Suppressor macrophage treated with lipopolysaccharide for 4 hours (primary cell): Measurements from ENCODE around the gene SLC46A1.

Experiments
- DNase-seq: peaks from one replicate; pipeline ENCODE4 v3.0.0-alpha.2; 2020

The SLC46A1 gene

DNA sequence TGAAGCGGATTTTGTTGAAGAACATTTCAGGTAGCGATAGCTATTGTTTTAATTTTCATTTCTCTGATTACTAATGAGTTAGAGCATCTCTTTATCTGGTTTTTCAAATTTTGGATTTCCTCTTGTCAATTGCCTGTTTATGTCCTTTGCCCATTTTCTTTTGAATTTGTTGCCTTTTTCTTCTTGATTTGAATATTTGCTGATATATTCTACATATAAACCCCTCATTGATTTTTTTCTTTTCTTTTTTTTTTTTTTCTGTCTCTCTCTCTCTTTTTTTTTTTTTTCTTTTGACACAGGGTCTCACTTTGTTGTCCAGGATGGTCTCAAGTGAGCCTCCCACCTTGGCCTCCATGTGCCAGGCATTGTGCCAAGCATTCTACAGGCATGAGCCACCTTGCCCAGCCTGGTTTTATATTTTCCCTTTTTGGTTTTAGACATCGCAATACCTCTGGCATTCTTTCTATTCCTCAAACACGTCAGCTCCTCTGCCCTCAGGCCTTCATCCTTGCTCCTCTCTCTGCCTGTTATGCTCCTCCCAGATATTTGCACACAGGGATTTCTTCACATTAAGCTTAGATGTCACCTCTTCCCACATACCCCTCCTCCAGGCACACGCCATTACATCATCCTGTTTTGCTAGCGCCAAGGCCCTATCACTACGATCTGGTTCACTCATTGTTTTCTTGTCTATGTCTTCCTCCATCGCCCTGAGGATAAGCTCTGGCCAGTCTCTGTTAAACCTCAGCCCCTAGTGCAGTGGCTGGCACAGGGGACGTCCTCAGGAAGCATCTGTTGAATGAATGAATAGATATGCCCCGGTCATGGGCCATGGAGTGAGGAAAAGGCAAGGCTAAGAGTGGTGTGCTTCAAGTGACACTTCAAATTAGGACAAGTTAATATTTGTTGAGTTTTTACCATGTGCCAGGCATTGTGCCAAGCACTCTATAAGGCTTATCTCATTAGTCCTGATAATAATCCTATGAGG lies 25.9 kb downstream of the SLC46A1 start:
- peak; percentile 61 for DNase-seq

DNA sequence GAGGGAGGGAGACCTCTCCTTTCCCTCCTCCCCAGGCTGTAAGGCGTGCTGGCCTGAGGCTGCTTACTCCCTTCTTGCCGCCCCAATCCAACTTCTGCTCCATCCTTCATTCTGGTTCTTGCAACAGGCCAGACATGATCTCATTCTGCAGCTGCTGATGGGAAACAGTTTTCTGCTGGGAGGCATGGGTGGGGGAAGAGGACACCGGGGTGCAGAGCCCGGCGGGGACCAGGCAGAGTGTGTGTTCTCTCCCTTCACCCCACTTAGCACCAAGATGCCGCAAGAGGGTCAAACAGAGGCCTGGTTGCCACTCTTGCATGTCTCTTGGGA lies 33.1 kb downstream of the SLC46A1 start:
- no peak for DNase-seq

DNA sequence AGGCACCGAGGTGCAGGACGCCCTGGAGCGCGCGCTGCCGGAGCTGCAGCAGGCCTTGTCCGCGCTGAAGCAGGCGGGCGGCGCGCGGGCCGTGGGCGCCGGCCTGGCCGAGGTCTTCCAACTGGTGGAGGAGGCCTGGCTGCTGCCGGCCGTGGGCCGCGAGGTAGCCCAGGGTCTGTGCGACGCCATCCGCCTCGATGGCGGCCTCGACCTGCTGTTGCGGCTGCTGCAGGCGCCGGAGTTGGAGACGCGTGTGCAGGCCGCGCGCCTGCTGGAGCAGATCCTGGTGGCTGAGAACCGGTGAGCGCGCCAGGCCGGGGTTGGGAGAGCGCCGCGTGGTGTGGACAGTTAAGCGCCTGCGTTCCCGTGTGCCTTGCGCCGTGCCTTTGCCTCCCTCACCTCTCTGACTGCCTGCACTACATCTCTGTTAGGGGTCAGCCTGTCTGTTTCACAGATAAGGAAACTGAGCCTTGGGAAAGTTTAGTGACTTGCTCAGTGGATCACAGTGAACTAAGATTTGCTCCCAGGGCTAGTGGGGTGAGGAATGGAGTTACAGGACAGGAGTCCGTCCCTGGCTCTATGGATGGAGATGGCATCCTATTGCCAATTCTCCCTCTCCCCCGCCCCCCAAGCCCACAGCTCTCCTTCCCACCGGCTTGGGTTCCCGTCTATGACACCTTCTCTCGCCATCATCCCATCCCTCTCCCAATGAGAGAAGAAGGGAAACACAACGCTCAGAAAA lies 33.6 kb downstream of the SLC46A1 start:
- DNase-seq: no peak

DNA sequence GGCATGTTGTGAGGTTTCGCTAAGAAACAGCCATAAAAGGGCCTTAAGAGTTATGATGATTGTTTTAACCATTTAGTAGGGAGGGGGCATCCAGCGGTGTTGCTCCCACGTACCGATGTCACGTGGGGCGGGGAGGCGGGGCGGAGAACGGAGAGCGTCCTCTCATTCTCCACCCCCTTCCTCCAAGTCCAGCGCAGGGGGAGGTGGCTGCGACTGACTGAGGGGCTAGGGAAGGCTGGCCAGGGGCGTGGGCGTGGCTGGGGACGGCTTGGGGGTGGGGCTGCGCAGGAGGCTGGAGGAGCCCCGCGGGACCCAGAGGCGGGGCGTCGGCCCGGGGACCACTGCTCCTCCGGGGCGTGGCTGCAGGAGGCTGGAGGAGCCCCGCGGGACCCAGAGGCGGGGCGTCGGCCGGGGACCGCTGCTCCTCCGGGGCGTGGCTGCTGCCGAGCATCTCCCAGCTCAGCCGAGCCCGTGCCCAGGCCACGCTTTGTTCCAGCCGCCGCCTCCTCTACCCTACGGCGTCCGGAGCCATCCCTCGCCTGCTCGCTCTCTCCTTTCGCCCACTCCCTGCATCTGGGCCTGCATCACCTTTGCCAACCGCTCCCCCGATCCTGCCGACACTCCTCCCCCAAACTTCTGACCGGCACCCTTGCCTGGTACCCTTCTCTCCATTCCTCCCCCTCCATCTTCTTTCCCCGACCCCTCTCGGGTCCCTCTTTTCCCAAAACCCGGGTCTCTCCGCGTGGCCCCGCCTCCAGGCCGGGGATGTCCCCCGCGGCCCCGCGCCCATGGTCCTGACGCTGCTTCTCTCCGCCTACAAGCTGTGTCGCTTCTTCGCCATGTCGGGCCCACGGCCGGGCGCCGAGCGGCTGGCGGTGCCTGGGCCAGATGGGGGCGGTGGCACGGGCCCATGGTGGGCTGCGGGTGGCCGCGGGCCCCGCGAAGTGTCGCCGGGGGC lies 34.5 kb downstream of the SLC46A1 start, which contains the start of gene SARM1:
SARM1 (plus strand) TSS at position 450 of the 958 bp plus-strand sequence; CDS start at position 789, 339 bp downstream.
- peak; percentile 70 for DNase-seq

DNA sequence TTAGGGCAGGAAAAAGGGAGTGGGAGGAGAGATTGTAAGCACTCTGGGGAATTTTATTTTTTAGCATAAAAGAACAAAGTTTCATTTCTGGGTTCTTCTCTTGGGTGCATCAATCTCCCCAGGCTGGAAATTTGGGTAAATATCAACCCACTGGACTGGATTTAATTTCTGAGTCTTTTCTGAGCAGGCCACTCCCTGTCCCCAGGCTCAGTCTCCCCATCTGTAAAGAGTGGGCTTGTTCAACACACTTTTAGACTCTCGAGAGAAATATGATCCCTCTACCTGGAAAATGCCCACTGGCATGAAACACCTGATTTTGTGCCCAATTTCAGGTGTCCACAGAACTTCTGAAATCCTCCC lies 35.3 kb downstream of the SLC46A1 start:
- no peak for DNase-seq

DNA sequence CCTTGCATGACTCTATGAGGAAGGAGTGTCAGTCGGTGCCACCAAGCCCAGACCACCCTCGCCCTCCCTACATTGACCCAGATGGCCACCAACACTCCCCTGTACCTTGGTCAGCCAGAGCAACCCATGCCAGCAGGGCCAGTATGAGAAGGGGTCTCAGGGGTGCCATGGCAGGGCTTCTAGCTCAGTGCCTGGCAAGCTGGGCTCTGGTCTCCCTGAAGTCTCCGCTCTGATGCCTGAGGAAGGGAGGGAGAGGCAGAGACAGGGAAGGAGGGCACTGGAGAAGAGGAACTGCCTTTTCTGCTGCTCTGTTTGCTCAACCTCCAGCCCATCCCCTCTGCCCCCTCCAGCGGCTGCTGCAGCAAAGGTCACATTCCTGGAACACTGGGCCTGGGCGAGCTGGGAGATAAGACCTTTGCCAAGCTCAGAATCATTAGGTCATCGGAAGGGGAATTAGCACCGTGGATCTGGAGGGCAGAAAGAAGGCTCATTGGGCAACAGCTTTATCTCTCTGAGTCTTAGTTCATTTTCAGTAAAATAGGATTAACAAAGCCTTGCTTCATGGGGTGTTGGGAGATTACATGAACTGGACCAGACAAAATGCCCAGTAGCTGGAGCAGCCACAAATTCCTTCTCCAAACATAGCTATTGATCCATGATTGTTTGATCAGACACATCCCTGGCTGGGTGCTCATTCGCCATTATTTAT lies 35.8 kb downstream of the SLC46A1 start, which contains the start of gene VTN:
VTN (minus strand) TSS at position 273 of the 709 bp plus-strand sequence; CDS start at position 169, 104 bp downstream.
- DNase-seq: peak; percentile 89

DNA sequence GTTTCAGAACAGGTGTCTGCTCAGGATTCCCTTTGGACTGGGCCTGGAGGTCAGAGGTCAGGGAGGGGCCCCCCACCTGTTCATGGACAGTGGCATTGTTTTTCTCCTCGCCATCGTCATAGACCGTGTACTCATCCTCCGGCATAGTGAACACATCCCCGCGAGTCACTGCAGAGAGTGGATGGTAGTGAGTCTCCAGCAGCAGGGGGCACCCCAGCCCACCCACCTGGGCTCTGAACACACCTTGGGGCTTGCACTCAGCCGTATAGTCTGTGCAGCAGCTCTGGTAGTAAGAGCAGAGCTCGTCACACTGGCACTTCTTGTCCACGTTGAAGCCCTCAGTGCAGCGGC lies 36.4 kb downstream of the SLC46A1 start:
- DNase-seq: no peak

DNA sequence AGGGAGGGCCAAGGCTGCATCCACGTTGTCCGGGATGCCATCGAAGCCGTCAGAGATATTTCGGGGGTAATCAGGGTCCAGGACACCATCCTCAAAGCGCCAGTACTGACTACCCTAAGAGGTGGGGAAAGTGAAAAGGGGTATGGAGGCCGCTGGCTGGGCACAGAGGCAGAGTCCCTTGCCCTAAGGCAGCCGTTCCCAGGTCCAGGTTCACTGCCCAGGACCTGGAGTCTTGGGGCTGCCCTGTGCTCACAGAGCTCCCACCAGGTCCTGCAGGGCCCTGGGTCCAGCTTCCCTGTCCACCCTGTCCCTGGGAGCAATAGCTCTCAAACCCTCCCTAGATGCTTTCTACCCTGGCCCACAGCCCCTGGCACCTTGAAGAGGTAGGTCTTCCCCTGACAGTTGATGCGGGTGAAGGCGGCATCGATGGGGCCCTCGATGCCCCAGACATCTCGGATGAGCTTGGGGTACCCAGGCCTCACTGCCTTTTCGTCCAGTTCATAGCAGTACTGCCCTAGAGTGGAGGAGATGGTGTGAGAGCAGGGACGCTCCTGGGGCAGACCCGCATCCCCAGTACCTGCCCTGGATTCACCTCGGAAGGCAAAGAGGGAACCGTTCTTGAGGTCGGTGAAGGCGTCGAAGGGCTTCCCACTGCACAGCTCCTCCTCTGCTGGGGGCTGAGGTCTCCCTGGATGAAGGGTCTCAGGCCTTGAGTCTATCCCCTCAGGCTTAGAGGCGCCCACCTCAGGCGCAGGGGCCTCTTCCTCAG lies 36.9 kb downstream of the SLC46A1 start:
- no peak for DNase-seq

DNA sequence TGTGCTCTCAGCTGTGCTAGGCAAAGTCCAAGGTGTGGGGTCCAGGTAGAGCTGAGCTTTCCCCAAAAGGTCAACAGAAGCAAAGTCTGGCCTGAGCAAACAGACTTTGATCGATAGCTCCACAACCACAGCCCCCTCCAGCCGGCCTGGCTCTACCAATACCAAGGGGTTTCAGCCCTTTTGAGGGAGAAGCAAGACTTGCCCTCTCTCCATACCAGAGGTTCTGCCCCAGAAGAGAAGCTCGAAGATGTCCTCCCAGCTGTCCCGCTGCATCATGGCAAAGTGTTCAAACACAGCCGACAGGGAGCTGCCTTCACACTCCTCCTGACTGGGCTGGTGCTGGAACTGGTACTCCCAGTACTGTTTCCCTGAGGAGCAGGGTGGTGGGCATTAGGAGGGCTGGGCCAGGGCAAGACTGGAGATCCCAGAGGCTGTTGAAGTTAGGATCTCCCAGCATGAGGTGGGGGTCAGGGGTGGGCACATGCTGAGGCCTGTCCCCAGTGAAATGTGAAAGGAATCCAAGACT lies 37.6 kb downstream of the SLC46A1 start:
- DNase-seq: no peak

DNA sequence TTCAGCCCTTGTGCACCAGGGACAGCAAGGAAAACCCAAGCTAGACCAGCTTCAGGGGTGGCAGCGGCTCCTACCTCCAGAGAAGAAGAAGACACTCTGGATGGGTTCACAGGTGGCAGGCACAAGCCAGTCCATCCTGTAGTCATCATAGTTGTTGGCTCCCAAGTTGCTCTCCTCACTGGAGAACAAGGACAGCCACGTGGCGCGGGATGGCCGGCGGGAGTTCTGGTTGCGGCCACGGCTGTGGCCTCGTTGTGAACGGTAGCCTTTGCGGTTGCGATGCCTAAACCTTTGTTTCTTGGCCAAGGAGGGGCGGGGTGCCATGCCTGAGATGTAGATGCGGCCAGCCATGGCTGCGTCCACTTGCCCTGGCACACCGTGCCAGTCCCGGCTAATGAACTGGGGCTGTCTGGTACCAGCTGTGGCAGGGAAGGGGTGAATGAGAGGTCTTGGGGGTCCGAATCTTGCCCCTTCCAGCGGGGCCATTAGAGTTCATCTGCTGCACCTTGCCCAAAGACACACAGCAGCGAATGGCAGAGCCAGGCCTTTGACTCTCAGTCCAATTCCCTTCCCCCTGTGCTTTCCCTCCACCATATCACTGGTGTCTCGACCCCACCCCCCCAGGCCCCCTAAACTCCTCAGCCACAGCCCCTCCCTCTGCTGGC lies 38.2 kb downstream of the SLC46A1 start:
- no peak for DNase-seq

DNA sequence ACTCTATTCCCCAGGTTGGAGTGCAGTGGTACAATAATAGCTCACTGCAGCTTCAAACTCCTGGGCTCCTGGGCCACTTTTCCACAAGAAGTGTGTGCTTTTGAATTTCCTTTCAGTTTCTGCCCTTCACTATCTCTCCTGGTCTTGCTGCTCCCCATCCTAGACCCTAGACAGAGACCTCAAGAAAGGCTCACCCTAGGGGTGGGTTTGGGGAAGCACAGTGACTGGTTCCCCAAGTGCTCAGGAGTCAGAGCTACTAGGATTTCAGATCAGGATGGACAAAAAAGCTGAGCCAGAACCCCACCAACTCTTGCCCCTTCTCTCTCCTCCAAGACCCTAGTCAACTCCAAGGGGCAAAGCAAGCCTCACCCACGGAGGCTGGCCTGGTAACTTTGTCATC lies 39.4 kb downstream of the SLC46A1 start:
- DNase-seq: no peak

DNA sequence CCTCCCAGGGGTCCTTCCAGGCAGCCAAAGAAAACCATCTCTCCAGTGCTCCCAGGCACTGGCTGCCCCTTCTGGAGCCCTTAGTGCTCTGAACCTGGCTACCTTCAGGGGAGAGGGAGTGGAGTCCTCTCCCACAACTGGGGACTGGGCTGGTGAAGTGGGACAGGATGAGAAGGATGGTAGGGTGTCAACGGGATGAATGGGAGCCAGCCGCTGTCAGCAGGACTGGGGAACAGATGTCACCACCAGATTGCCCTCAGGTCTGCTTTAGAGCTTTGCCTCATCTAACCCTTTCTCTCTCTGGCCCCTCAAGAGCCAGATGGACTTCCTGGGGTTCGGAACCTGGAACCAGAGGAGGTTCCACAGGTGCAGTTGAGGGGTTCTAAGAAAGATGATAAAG lies 40.5 kb downstream of the SLC46A1 start:
- no peak for DNase-seq

DNA sequence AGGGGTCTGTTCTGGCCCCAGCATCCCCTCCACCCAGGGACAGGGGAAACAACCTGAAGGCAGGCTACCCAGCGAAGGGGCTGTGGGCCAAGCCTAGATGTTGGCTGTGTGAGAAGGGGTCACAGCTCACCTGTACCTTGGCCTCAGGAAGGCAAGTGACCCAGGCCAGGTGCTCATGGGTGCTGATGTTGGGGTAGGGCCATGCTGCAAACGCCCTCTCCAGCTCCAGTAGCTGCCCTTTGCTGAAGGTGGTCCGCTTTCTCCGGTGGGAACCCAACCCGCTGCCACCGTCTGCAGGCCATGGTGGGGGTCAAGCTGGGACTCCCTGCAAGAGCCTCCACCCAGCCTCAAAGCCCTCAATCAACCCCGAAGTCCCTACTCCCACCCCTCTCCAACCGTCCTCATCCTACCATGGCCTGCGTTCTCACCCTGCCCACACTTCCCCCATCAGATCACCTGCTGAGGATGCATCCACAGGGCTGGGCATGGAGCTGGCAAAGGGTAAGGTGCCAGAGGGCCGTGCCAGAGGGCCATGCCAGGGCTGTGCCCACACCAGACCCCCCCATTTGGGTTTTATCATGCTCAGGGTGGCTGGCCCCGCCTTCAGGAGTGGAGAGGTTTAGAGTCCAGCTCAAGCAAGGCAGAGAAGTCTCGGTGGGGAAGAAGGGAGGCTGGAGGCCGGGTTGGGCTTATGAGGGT lies 41.2 kb downstream of the SLC46A1 start, which contains the start of gene SEBOX:
SEBOX (minus strand) TSS at position 535 of the 699 bp plus-strand sequence; CDS start at position 487, 48 bp downstream.
- no peak for DNase-seq

DNA sequence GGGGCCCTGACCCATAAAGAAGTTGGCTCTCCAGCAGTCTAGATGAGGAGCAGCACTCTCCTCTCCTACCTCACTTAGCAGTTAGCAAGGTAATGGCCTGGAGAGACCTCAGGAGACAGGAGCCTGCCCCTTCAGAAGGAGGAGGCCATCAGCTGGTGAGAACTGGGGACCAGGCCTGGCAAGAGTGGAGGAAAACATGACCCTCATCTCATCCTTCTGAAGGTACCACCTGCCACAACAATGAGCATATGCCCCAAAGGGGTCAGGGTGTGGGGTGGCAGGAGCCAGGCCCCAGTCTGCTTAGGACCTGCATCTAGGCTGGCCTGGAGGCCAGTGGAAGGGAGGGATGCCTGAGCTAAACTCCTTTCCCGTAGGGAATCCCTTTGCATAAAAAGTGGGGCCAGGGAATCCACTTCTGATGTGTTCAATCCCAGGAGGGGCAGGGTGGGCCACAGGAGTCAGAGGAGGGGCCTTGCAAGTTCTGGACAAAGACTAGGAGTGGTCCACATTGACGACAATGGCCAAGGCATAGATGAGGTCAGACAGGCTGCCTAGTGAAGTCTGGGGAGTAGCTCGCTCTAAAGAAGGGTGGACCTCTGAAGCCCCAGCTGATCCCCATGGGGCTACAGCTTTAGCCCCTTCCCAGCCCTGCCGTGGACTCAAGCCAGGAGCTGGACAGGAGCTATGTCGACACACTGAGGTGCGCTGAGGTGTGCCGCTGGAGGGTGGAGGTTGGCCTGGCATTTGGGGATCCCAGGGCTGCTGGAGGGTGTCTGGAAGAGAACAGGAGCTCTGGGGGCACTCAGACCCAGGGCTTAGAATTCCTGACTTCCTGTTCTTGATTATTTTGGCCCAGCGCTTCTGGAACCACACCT lies 42.0 kb downstream of the SLC46A1 start:
- DNase-seq: no peak

DNA sequence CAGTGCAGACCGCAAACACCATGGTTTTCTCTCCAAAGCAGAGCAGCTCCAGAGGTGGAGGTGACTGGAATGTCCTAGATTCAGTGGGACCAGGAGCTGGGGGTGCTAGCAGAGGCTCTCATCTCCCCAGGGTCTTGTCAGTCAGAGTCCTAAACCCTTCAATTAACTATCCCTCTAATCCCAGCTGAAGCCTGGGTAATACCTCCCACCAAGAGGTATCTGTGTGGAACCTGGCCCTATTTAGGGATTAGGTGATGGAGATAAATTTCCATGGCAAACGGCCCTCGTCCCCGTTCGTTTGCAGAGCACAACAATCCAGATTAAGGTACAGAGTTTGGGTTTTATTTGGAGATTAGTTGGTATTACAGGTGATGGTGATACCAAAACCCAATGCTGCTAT lies 42.8 kb downstream of the SLC46A1 start:
- no peak for DNase-seq

DNA sequence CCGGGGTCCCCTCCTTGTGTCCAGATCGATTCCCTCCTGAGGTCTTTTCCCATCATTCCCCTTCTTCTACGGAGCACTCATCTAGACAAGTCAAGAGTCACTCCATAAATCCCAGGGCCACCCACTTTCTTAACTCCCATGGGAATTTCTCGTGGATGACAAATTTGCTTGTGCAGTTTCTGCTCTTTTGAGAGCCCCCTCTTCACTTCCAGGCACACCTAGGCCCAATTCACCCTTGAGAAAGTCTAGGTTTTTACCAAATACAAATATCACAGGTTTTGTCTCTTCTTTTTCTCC lies 48.2 kb downstream of the SLC46A1 start:
- no peak for DNase-seq

DNA sequence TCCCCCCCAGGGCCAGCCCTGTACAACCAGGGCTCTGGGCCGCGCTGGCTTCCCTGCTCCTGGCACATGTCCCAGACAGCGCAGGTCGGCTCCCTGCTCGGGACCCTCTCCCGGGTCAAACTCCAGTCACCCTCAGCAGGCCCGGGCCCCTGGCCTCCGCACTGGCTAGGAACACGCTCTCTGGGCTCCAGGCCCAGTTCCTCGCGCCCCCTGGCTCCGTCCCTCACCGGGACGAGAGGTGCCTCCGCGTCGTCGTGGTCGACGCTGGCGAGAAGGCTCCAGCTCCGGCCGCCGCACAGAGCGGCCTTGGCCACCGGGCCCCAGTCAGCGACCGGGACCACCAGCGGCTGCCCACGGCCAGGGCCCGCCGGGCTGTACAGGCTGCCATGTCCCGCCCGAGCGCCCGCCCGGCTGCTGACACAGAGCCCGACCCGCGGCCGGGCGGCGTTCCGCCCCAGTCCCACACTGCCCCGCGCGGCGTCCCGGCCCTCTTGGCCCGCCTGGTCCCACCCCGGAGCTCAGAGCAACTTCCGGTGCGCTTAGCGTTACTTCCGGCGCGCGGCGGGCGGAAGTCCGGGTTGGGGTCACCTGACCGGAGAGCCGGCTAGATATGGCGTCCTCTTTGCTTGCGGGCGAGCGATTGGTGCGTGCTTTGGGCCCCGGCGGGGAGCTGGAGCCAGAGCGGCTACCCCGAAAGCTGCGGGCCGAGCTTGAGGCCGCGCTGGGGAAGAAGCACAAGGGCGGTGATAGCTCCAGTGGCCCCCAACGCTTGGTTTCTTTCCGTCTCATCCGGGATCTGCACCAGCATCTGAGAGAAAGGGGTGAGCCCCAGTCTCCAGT lies 48.7 kb downstream of the SLC46A1 start, which contains the start of gene POLDIP2:
POLDIP2 (minus strand) TSS at position 467 of the 840 bp plus-strand sequence; CDS start at position 388, 79 bp downstream.
- DNase-seq: peak; percentile 98

DNA sequence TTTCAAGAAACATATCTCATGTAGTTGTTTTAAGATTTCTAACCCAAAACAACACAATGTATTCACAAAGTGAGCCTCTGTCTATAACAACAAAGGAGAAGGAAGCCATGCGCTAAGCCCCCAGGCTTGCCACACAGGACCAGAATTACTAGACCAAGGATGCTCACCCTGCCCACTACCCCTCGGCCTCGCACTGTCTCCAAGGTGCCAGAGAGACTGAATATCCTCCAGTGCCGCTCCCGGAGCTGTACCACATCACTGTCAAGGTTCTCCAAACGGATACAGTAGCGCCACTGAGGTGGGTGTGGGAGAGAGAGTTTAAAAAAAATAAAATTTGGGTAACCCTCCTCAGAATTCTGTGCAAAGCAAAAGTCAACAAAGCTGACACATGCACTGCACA lies 55.7 kb downstream of the SLC46A1 start:
- DNase-seq: no peak
